Mesodermal cell (in vitro differentiated cells): ENCODE data around the gene MEGF9.

Source experiments
- H3K27ac ChIP-seq: 2 replicates; pipeline ENCODE4 v1.7.0; 2013; ENCODE audit warnings: mild to moderate bottlenecking, low read depth, low read length, moderate library complexity; ENCODE audit not compliant: severe bottlenecking
- H3K36me3 ChIP-seq: 2 replicates; pipeline ENCODE4 v1.7.1; 2013; ENCODE audit warnings: mild to moderate bottlenecking, low read length, moderate library complexity; ENCODE audit not compliant: control insufficient read depth, insufficient read depth
- H3K4me1 ChIP-seq: one replicate; pipeline ENCODE4 v1.7.1; 2013; ENCODE audit warnings: mild to moderate bottlenecking, low read length; ENCODE audit not compliant: insufficient read depth, control insufficient read depth, poor library complexity, severe bottlenecking
- H3K4me3 ChIP-seq: 2 replicates; pipeline ENCODE4 v1.7.0; 2013; ENCODE audit warnings: low read length, control low read depth, mild to moderate bottlenecking; ENCODE audit not compliant: insufficient read depth, poor library complexity, severe bottlenecking; ENCODE audit errors: extremely low read depth
- H3K9me3 ChIP-seq: 2 replicates; pipeline ENCODE4 v1.7.1; 2013; ENCODE audit warnings: mild to moderate bottlenecking, low read length, moderate library complexity; ENCODE audit not compliant: control insufficient read depth
- WGBS, 2 experiments: methylation state at CpG; one replicate each; pipeline ENCODE4 v1.1.5; 2013; ENCODE audit warnings: missing lambda C conversion rate in 2 of 2; ENCODE audit not compliant: insufficient coverage in 2 of 2; 5-methylcytosine and 5-hydroxymethylcytosine counted together

MEGF9 gene

GRCh38 chr9:120570296-120570695 is 144.0 kb downstream of the MEGF9 start:
- Histone ChIP-seq H3K27ac (no peak overlapping the region), H3K36me3 (peaks cover 69% of the 10 kb centered on the region), H3K4me3 (no peak overlapping the region), H3K9me3 (no peaks in the 10 kb centered on the region), H3K4me1 (no peaks in the 10 kb centered on the region)
- WGBS, 2 experiments = 86 to 100% methylated on average over 3 to 5 of the region's 5 CpGs

GRCh38 chr9:120569556-120569955 is 144.7 kb downstream of the MEGF9 start:
- no peak overlapping the region for H3K27ac ChIP-seq
- peaks cover 77% of the 10 kb centered on the region for H3K36me3 ChIP-seq
- H3K9me3 ChIP-seq = no peaks in the 10 kb centered on the region
- no peaks in the 10 kb centered on the region for H3K4me1 ChIP-seq
- WGBS, 2 experiments = 88 to 92% methylated on average over 5 of the region's 5 CpGs
- no peak overlapping the region for H3K4me3 ChIP-seq

GRCh38 chr9:120568816-120569215 is 145.5 kb downstream of the MEGF9 start:
- Histone ChIP-seq H3K36me3 (peaks cover 82% of the 10 kb centered on the region), H3K9me3 (no peaks in the 10 kb centered on the region), H3K4me3 (no peak overlapping the region), H3K27ac (no peak overlapping the region), H3K4me1 (no peaks in the 10 kb centered on the region)
- WGBS, 2 experiments = 96 to 100% methylated on average over 2 to 4 of the region's 5 CpGs

- H3K36me3 ChIP-seq = peaks cover 90% of the 10 kb centered on the region
- no peak overlapping the region for H3K27ac ChIP-seq
- 87 to 90% methylated on average over 3 to 4 of the region's 4 CpGs for WGBS, 2 experiments
- H3K4me3 ChIP-seq = no peak overlapping the region
- no peaks in the 10 kb centered on the region for H3K9me3 ChIP-seq
- H3K4me1 ChIP-seq = no peaks in the 10 kb centered on the region
These were observed 146.4 kb downstream of the MEGF9 start for GRCh38 chr9:120567874-120568273.

- Histone ChIP-seq H3K4me1 (no peaks in the 10 kb centered on the region), H3K4me3 (no peak overlapping the region), H3K36me3 (peaks cover 87% of the 10 kb centered on the region), H3K27ac (no peak overlapping the region), H3K9me3 (no peaks in the 10 kb centered on the region)
- no CpG with 5 or more reads among the region's 3 CpGs for WGBS, 2 experiments
These were observed 147.2 kb downstream of the MEGF9 start for GRCh38 chr9:120567081-120567480.

GRCh38 chr9:120564589-120564988 is 149.7 kb downstream of the MEGF9 start:
- Histone ChIP-seq H3K9me3 (no peaks in the 10 kb centered on the region), H3K27ac (no peak overlapping the region), H3K4me3 (no peak overlapping the region), H3K36me3 (peaks cover 73% of the 10 kb centered on the region), H3K4me1 (no peaks in the 10 kb centered on the region)
- WGBS, 2 experiments = 100% methylated on average over 2 of the region's 3 CpGs; no CpG with 5 or more reads in 1 of the 2 experiments

GRCh38 chr9:120562861-120563443 is 151.3 kb downstream of the MEGF9 start:
- no peaks in the 10 kb centered on the region for H3K9me3 ChIP-seq
- no peak overlapping the region for H3K27ac ChIP-seq
- no peaks in the 10 kb centered on the region for H3K4me1 ChIP-seq
- WGBS, 2 experiments = 95 to 96% methylated on average over 6 of the region's 8 CpGs
- no peak overlapping the region for H3K4me3 ChIP-seq
- H3K36me3 ChIP-seq = peaks cover 58% of the 10 kb centered on the region

GRCh38 chr9:120561709-120562108 is 152.6 kb downstream of the MEGF9 start:
- peaks cover 50% of the 10 kb centered on the region for H3K36me3 ChIP-seq
- no peaks in the 10 kb centered on the region for H3K4me1 ChIP-seq
- WGBS, 2 experiments = 83% methylated on average over 1 of the region's 1 CpG; no CpG with 5 or more reads in 1 of the 2 experiments
- no peak overlapping the region for H3K4me3 ChIP-seq
- H3K27ac ChIP-seq = no peak overlapping the region
- H3K9me3 ChIP-seq = no peaks in the 10 kb centered on the region

GRCh38 chr9:120559546-120559945 is 154.7 kb downstream of the MEGF9 start:
- H3K4me3 ChIP-seq = no peak overlapping the region
- H3K9me3 ChIP-seq = no peaks in the 10 kb centered on the region
- no CpG with 5 or more reads among the region's 1 CpG for WGBS, 2 experiments
- peaks cover 39% of the 10 kb centered on the region for H3K36me3 ChIP-seq
- no peak overlapping the region for H3K27ac ChIP-seq
- no peaks in the 10 kb centered on the region for H3K4me1 ChIP-seq

GRCh38 chr9:120558454-120558853 is 155.8 kb downstream of the MEGF9 start:
- Histone ChIP-seq H3K4me3 (no peak overlapping the region), H3K36me3 (peaks cover 34% of the 10 kb centered on the region), H3K27ac (no peak overlapping the region), H3K4me1 (no peaks in the 10 kb centered on the region), H3K9me3 (no peaks in the 10 kb centered on the region)
- 95 to 100% methylated on average over 3 of the region's 3 CpGs for WGBS, 2 experiments

GRCh38 chr9:120557205-120557604 is 157.1 kb downstream of the MEGF9 start:
- WGBS, 2 experiments = 100% methylated on average over 1 of the region's 2 CpGs; no CpG with 5 or more reads in 1 of the 2 experiments

More at GRCh38 chr9:120557205-120557604, 157.1 kb downstream of the MEGF9 start:
- no peaks in the 10 kb centered on the region for H3K9me3 ChIP-seq
- no peak overlapping the region for H3K4me3 ChIP-seq
- peaks cover 39% of the 10 kb centered on the region for H3K36me3 ChIP-seq
- no peak overlapping the region for H3K27ac ChIP-seq
- H3K4me1 ChIP-seq = no peaks in the 10 kb centered on the region
